Skeletal muscle satellite cell (primary cell): ENCODE data around the gene KIT.
A peak's percentile ranks its signal among the peaks of the same experiment; 100 is the strongest.

Experiments used
- H3K27me3 ChIP-seq: 2 replicates; pipeline ENCODE4 v1.7.0; 2013; ENCODE audit warnings: low read length; ENCODE audit not compliant: control insufficient read depth, insufficient read depth
- H3K36me3 ChIP-seq: 2 replicates; pipeline ENCODE4 v1.7.0; 2013; ENCODE audit warnings: mild to moderate bottlenecking, control low read depth, low read length; ENCODE audit not compliant: insufficient read depth
- H3K4me1 ChIP-seq: 2 replicates; pipeline ENCODE4 v1.7.0; 2013; ENCODE audit warnings: low read length; ENCODE audit not compliant: control insufficient read depth, insufficient read depth
- H3K4me2 ChIP-seq: 2 replicates; pipeline ENCODE4 v1.7.0; 2013; ENCODE audit warnings: mild to moderate bottlenecking, low read length
- H3K4me3 ChIP-seq: 2 replicates; pipeline ENCODE4 v1.7.0; 2013; ENCODE audit warnings: low read length
- H3K9ac ChIP-seq: 2 replicates; pipeline ENCODE4 v1.7.0; 2013; ENCODE audit warnings: mild to moderate bottlenecking, low read depth, low read length, moderate library complexity
- H3K9me3 ChIP-seq: replicated peaks from 2 replicates; pipeline ENCODE4 v1.7.0; 2013; ENCODE audit warnings: mild to moderate bottlenecking, control low read depth, low read length

KIT gene

GRCh38 chr4:54764476-54764875, 106.7 kb downstream of the KIT start:
- Histone ChIP-seq H3K4me2 (no peak overlapping the region), H3K4me3 (no peak overlapping the region), H3K36me3 (no peaks in the 10 kb centered on the region), H3K9ac (no peak overlapping the region), H3K27me3 (no peaks in the 10 kb centered on the region), H3K4me1 (no peaks in the 10 kb centered on the region), H3K9me3 (no peaks in the 10 kb centered on the region)

DNA sequence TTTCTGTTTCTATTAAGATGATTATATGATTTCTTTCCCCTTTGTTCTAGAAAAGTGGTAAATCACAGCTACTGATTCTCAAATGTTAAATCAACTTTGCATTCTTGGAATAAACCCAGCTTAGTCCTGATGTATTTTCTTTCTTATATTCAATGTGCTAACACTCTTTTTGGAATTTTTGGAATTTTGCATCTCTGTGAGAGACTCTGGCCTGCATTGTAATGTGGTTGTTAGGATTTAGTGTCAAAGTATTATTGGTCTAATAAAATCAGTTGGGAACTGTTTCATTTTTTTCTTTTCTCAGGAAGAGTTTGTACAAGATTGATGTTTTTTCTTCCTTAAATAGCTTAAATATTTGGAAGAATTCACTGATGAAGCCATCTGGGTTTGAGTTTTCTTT, 109.6 kb downstream of the KIT start:
- no peaks in the 10 kb centered on the region for H3K27me3 ChIP-seq
- no peak overlapping the region for H3K4me3 ChIP-seq
- no peaks in the 10 kb centered on the region for H3K36me3 ChIP-seq
- H3K4me1 ChIP-seq, result no peaks in the 10 kb centered on the region
- H3K9me3 ChIP-seq, result no peaks in the 10 kb centered on the region
- H3K4me2 ChIP-seq, result no peak overlapping the region
- H3K9ac ChIP-seq, result no peak overlapping the region

DNA sequence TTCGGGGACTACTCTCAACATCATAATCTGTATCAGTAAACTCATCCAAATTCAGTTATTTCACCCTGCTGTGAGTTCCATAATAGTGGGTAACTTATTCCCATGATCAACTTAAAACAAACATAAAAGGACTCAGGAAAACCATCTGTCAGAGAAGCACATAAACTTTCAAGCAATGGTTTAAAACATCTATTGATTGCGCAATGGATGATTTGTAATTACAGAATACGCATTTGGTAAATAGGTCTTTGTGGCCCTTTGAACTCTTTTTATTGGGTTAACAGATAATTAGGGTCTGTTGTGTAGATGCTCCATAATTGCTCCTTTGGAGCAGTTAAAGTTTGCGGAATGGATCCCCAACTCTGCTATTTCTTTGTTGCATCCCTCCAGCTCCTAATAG, 115.3 kb downstream of the KIT start:
- no peaks in the 10 kb centered on the region for H3K9me3 ChIP-seq
- no peak overlapping the region for H3K4me2 ChIP-seq
- H3K36me3 ChIP-seq, result no peaks in the 10 kb centered on the region
- H3K27me3 ChIP-seq, result peaks cover 3% of the 10 kb centered on the region
- H3K9ac ChIP-seq, result no peak overlapping the region
- no peak overlapping the region for H3K4me3 ChIP-seq
- no peaks in the 10 kb centered on the region for H3K4me1 ChIP-seq

- H3K4me3 ChIP-seq, result no peak overlapping the region
- H3K27me3 ChIP-seq, result peaks cover 3% of the 10 kb centered on the region
- H3K36me3 ChIP-seq, result no peaks in the 10 kb centered on the region
- no peak overlapping the region for H3K4me2 ChIP-seq
- peaks cover 6% of the 10 kb centered on the region for H3K4me1 ChIP-seq
- H3K9me3 ChIP-seq, result no peaks in the 10 kb centered on the region
- no peak overlapping the region for H3K9ac ChIP-seq
Observed at GRCh38 chr4:54779036-54779435, 121.3 kb downstream of the KIT start.

DNA sequence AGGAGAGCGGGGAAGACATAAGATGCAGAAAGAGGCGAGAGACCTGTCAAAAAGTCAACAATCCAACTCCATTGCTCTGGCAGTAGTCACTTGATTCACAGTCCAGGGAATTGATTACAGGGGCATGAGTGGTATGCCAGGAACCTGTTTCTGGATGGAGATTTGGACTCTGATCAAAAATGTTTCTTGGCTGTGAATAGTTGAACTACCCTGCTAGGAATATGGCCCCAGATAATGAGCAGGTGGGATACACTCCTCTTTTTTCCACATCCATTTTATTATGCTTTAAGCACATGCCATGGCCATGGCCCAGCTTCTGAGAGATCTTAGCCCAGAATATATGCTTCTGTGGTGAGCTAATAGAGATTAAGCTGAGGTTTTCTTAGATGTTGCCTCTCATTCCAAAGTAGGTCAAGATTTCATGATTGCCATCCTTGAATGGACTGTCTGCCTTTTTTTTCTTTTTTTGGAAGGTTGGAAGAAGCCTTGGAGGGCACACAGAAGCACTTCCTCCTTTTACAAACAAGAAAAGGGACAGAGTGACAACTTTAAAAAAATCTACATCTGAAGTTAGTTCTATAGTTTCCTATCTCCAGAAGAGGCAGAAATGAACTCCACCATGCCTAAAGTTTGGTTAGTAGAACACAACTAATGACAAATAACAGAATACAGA, 121.9 kb downstream of the KIT start:
- Histone ChIP-seq H3K4me1 (peaks cover 12% of the 10 kb centered on the region), H3K4me3 (no peak overlapping the region), H3K9ac (no peak overlapping the region), H3K9me3 (no peaks in the 10 kb centered on the region), H3K36me3 (no peaks in the 10 kb centered on the region), H3K4me2 (no peak overlapping the region), H3K27me3 (peaks cover 3% of the 10 kb centered on the region)

DNA sequence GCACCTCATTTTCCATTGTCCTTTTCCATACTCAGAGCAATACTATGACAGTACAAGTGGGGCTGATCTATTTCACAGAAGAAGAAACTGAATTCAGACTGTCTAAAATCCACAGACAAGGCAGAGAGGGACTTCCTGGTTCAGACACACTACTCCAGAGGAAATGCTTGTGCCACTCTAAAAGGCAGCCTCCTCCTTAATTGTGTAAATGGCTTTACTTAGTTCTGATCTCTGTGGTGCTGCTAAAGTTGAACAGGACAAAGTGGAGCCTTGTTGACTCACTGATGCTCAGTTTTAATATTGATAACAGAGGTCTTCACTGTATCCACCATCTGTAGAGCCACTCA, 122.4 kb downstream of the KIT start:
- Histone ChIP-seq H3K4me3 (no peak overlapping the region), H3K4me1 (peaks cover 15% of the 10 kb centered on the region), H3K9me3 (no peaks in the 10 kb centered on the region), H3K9ac (no peak overlapping the region), H3K36me3 (no peaks in the 10 kb centered on the region), H3K4me2 (no peak overlapping the region), H3K27me3 (peaks cover 3% of the 10 kb centered on the region)

DNA sequence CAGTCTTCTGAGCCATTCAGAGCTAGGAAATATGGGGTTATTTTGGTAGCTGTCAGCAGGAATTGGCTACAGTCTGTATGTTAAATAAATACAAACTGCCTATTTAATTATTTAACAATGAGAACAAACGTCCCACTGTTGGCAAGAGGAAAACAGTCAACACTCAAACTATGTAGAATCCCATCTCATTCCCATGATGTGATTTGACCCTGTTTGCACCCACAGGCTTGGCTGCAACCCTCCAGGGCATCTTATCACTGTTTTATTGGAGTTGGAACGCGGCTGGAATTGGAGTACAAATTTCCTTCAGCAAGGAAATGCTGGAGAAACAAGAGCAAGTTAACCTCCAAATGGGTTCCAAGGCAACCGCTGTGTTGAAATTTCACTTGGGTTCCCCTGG, 124.0 kb downstream of the KIT start:
- Histone ChIP-seq H3K9ac (no peak overlapping the region), H3K4me3 (no peak overlapping the region), H3K36me3 (no peaks in the 10 kb centered on the region), H3K4me2 (no peak overlapping the region), H3K27me3 (peaks cover 1% of the 10 kb centered on the region), H3K9me3 (no peaks in the 10 kb centered on the region), H3K4me1 (peaks cover 15% of the 10 kb centered on the region)

DNA sequence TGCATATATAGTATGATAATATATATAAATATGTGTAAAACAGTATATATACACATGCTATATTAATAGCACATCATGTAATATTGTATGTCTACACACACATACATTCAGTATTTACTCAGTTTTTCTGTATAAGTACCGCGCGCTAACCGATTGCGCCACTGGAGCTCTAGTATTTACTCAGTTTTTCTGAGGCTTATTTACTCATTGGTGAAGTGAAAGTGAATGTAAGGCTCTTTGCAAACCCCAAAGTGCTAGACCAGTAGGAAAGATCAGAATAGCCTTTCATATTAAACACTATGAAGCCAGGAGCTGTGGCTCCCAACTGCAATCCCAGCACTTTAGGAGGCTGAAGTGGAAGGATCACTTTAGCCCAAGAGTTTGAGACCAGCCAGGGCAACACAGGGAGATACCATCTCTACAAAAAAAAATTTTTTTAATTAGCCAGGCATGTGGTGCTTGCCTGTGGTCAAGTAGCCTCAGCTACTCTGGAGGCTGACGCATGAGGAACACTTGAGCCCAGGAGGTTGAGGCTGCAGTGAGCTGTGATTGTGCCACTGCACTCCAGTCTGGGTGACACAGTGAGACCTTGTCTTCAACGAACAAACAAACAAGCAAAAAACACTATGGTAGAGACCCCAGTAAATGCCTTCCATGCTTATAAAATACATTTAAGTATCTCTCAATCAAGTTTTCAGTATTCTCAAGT, 125.8 kb downstream of the KIT start:
- Histone ChIP-seq H3K36me3 (no peaks in the 10 kb centered on the region), H3K4me3 (no peak overlapping the region), H3K4me2 (peak overlapping the region; percentile 20), H3K9ac (no peak overlapping the region), H3K4me1 (peaks cover 15% of the 10 kb centered on the region), H3K9me3 (no peaks in the 10 kb centered on the region), H3K27me3 (no peaks in the 10 kb centered on the region)

DNA sequence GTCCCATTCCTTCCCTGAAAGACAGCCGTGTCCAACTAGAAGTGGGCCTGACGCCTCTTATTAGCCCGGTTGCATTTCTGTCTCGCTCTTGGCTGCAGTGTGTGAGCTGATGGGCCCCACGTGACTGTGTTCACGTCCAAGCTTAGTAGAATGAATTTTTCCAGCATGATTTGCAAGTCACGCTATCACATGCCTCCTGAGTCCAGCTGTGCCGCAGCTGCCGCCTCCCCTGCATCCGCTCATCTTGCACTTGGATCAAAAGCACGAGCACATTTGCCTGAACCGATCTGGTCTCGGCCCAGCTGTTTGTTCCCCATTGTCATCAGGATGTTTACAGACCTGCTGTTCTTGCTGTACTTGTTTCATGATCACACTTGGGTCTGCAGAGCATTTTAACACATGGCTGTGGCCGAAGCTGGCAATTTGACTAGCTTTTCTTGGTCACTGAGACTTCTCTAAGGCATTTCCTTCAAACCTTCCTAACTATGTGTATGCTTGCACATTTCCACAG, 126.5 kb downstream of the KIT start:
- H3K4me3 ChIP-seq, result no peak overlapping the region
- H3K9me3 ChIP-seq, result no peaks in the 10 kb centered on the region
- H3K4me2 ChIP-seq, result peak overlapping the region; percentile 20
- no peaks in the 10 kb centered on the region for H3K36me3 ChIP-seq
- peaks cover 15% of the 10 kb centered on the region for H3K4me1 ChIP-seq
- H3K9ac ChIP-seq, result no peak overlapping the region
- H3K27me3 ChIP-seq, result no peaks in the 10 kb centered on the region
